HepG2 (cell line): ENCODE data around the gene SIRPA. TPM values are rescaled to one million over a fixed set of nuclear protein-coding genes. Genes with fewer than 3 reads are reported as not detected.

ENCODE experiments used
- CENPT ChIP-seq: sonication (generic); formaldehyde crosslinking; IDR thresholded peaks from 2 replicates; pipeline ENCODE4 v1.8.0; 2022; ENCODE audit warnings: low read depth, mild to moderate bottlenecking, moderate library complexity, missing genetic modification reagents
- FOXP1 ChIP-seq, 2 experiments: fragments of 450-650 bp in 1 of 2; IDR thresholded peaks; 2 replicates each; pipeline ENCODE4 v1.6.1; 2017 to 2018; ENCODE audit warnings: antibody characterized with exemption in 1 of 2
- HHEX ChIP-seq: IDR thresholded peaks from 2 replicates; pipeline ENCODE4 v1.6.1; 2016; ENCODE audit warnings: control low read depth
- HNRNPK ChIP-seq: fragments of 200-400 bp; formaldehyde crosslinking; IDR thresholded peaks from 2 replicates; pipeline ENCODE4 v1.6.1; 2018; ENCODE audit warnings: low read length, low read depth, moderate library complexity, mild to moderate bottlenecking; ENCODE audit not compliant: poor library complexity, severe bottlenecking
- HNRNPLL ChIP-seq: fragments of 200-400 bp; formaldehyde crosslinking; IDR thresholded peaks from 2 replicates; pipeline ENCODE4 v1.6.1; 2017; ENCODE audit warnings: mild to moderate bottlenecking, low read depth, low read length; ENCODE audit not compliant: poor library complexity, severe bottlenecking
- KLF6 ChIP-seq: IDR thresholded peaks from 2 replicates; pipeline ENCODE4 v1.8.0; 2016; ENCODE audit warnings: missing biosample characterization, missing genetic modification reagents
- MTA3 ChIP-seq: sonication (generic); formaldehyde crosslinking; IDR thresholded peaks from 2 replicates; pipeline ENCODE4 v1.4.0; 2020; ENCODE audit warnings: missing genetic modification reagents
- MYNN ChIP-seq: sonication (generic); formaldehyde crosslinking; IDR thresholded peaks from 2 replicates; pipeline ENCODE4 v1.4.0; 2020; ENCODE audit warnings: mild to moderate bottlenecking, low read depth, missing genetic modification reagents
- RBM39 ChIP-seq: fragments of 200-400 bp; formaldehyde crosslinking; IDR thresholded peaks from one replicate; pipeline ENCODE4 v1.6.1; 2018; ENCODE audit warnings: antibody characterized with exemption, mild to moderate bottlenecking, low read depth, low read length; ENCODE audit not compliant: poor library complexity, severe bottlenecking
- RNF2 ChIP-seq: fragments of 450-650 bp; conservative IDR thresholded peaks from 2 replicates; pipeline ENCODE4 v1.6.1; 2016; ENCODE audit warnings: low read depth
- RXRA ChIP-seq: sonication (generic); formaldehyde crosslinking; IDR thresholded peaks from 2 replicates; pipeline ENCODE4 v1.5.1; 2020; ENCODE audit warnings: missing genetic modification reagents
- SIX4 ChIP-seq: sonication (generic); formaldehyde crosslinking; IDR thresholded peaks from 2 replicates; pipeline ENCODE4 v1.4.0; 2020; ENCODE audit warnings: missing genetic modification reagents
- SMAD3 ChIP-seq: sonication (generic); formaldehyde crosslinking; IDR thresholded peaks from 2 replicates; pipeline ENCODE4 v1.4.0; 2020; ENCODE audit warnings: missing genetic modification reagents
- SRY ChIP-seq: sonication (generic); formaldehyde crosslinking; IDR thresholded peaks from 2 replicates; pipeline ENCODE4 v1.8.0; 2022; ENCODE audit warnings: mild to moderate bottlenecking, missing genetic modification reagents
- ZBTB21 ChIP-seq: sonication (generic); formaldehyde crosslinking; IDR thresholded peaks from 2 replicates; pipeline ENCODE4 v1.4.0; 2020; ENCODE audit warnings: missing genetic modification reagents
- ZC3H13 ChIP-seq: sonication (generic); formaldehyde crosslinking; IDR thresholded peaks from 2 replicates; pipeline ENCODE4 v1.8.1; 2023; ENCODE audit warnings: mild to moderate bottlenecking, missing genetic modification reagents, moderate library complexity
- ZFAT ChIP-seq: sonication (generic); formaldehyde crosslinking; conservative IDR thresholded peaks from 2 replicates; pipeline ENCODE4 v1.8.1; 2023; ENCODE audit warnings: missing genetic modification reagents, inconsistent platforms
- ZMYM4 ChIP-seq: sonication (generic); formaldehyde crosslinking; IDR thresholded peaks from 2 replicates; pipeline ENCODE4 v1.8.1; 2023; ENCODE audit warnings: mild to moderate bottlenecking, missing genetic modification reagents
- ZNF12 ChIP-seq: sonication (generic); formaldehyde crosslinking; IDR thresholded peaks from 2 replicates; pipeline ENCODE4 v1.5.0; 2020; ENCODE audit warnings: missing genetic modification reagents
- ZNF24 ChIP-seq: fragments of 450-650 bp; IDR thresholded peaks from 2 replicates; pipeline ENCODE4 v1.6.1; 2017; ENCODE audit warnings: antibody characterized with exemption, mild to moderate bottlenecking
- ZNF253 ChIP-seq: sonication (generic); formaldehyde crosslinking; IDR thresholded peaks from 2 replicates; pipeline ENCODE4 v1.8.0; 2022; ENCODE audit warnings: mild to moderate bottlenecking, missing genetic modification reagents, borderline replicate concordance
- ZNF337 ChIP-seq: sonication (generic); formaldehyde crosslinking; IDR thresholded peaks from 2 replicates; pipeline ENCODE4 v1.5.1; 2020; ENCODE audit warnings: missing genetic modification reagents, low read depth, mild to moderate bottlenecking, borderline replicate concordance
- ZNF446 ChIP-seq: sonication (generic); formaldehyde crosslinking; IDR thresholded peaks from 2 replicates; pipeline ENCODE4 v1.5.0; 2020; ENCODE audit warnings: mild to moderate bottlenecking, missing genetic modification reagents
- ZNF530 ChIP-seq: sonication (generic); formaldehyde crosslinking; IDR thresholded peaks from 2 replicates; pipeline ENCODE4 v1.5.0; 2020; ENCODE audit warnings: low read depth, mild to moderate bottlenecking, missing genetic modification reagents
- ZNF781 ChIP-seq: sonication (generic); formaldehyde crosslinking; IDR thresholded peaks from 2 replicates; pipeline ENCODE4 v1.5.1; 2020; ENCODE audit warnings: borderline replicate concordance, mild to moderate bottlenecking, missing genetic modification reagents; ENCODE audit errors: not compliant biosample characterization
- ZNF792 ChIP-seq: IDR thresholded peaks from 2 replicates; pipeline ENCODE4 v1.6.1; 2016
- polyA plus RNA-seq, 8 experiments: library from polyadenylated mRNA; depleted of rRNA in 3 of 8; stranded (reverse) in 7 of 8; unstranded in 1 of 8; fragments of >200 nt; fragmentation: Illumina TruSeq in 4 of 8; extraction: Trizol in 4 of 8; gene quantifications; 2 replicates each; pipeline versions ENCODE4 v1.2.1 to v1.2.3, GENCODE V29; 2011 to 2016; ENCODE audit warnings: low read depth in 4 of 8, missing spikeins in 1 of 8, mixed read lengths in 1 of 8; ENCODE audit not compliant: insufficient read depth in 1 of 8
- total RNA-seq, 5 experiments: library from RNA; depleted of rRNA; stranded (reverse); fragments of >200 nt; fragmentation: Illumina TruSeq; extraction: Trizol; gene quantifications; 2 replicates each; pipeline ENCODE4 v1.2.3, GENCODE V29; 2016; ENCODE audit warnings: low read depth in 1 of 5
- TF ChIP-seq, protein P1 (sequence below): sonication (generic); formaldehyde crosslinking; IDR thresholded peaks from 2 replicates; pipeline ENCODE4 v1.9.0; 2021; ENCODE audit warnings: missing genetic modification reagents, borderline replicate concordance
- TF ChIP-seq, protein P2 (sequence below): sonication (generic); formaldehyde crosslinking; IDR thresholded peaks from 2 replicates; pipeline ENCODE4 v1.8.0; 2022; ENCODE audit warnings: missing genetic modification reagents, mild to moderate bottlenecking, moderate library complexity, borderline replicate concordance
- TF ChIP-seq, protein P3 (sequence below): sonication (generic); formaldehyde crosslinking; IDR thresholded peaks from 2 replicates; pipeline ENCODE4 v1.5.1; 2020; ENCODE audit warnings: missing genetic modification reagents, mild to moderate bottlenecking, borderline replicate concordance

Gene SIRPA
- total and polyA plus RNA-seq, 2 of the 13 experiments (the other 11 are each of a cell fraction or from before 2014, with no cell fraction given), result 7.2 to 17.6 TPM

DNA sequence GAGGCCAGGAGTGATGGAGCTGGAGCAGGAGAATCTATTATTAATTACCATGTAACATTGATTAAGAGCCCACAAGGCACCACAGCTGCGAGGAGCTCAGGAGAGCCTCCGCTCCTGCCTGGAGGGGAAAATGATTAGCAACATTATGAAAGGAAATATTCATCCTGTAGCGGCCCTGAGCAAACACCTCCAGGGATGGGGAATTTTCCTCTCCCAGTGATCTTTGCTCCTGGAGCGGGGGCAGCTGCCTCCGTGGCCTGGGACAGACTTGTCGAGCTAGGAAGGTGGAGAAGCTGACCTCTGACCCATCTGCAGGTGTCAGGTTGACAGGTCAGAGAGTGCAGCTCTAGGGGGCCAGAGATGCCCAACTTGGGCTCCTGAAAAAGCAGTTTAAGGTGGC is 40.1 kb upstream of the SIRPA start (continued):
- TF ChIP-seq MTA3 (no peak), ZNF12 (CRISPR knock-in tag) (no peak), ZNF337 (no peak), ZC3H13 (CRISPR knock-in tag) (peak; percentile 26; the same call in 1 of the 2 replicates), SIX4 (CRISPR knock-in tag) (peak; percentile 85), HNRNPK (no peak), HNRNPLL (no peak), SMAD3 (no peak), FOXP1 (IDR thresholded peaks at IDR 0.05) (no peak), FOXP1 (CRISPR knock-in tag; IDR thresholded peaks at IDR 0.05) (no peak), ZNF530 (CRISPR knock-in tag) (no peak), RXRA (CRISPR knock-in tag) (peak; percentile 77; the same call in 1 of the 2 replicates), ZBTB21 (CRISPR knock-in tag) (no peak), ZMYM4 (CRISPR knock-in tag) (peak; percentile 32; the same call in 1 of the 2 replicates), ZFAT (CRISPR knock-in tag) (no peak), CENPT (CRISPR knock-in tag) (no peak), ZNF24 (no peak), MYNN (no peak), ZNF253 (CRISPR knock-in tag) (no peak), KLF6 (no peak), ZNF781 (CRISPR knock-in tag) (no peak), ZNF792 (CRISPR knock-in tag) (0 out of 2 replicates have a peak, but pooled peaks have one; percentile 37), HHEX (no peak), ZNF446 (CRISPR knock-in tag) (no peak), SRY (no peak), RBM39 (no peak), RNF2 (no peak)
- TF ChIP-seq, protein P1, sequence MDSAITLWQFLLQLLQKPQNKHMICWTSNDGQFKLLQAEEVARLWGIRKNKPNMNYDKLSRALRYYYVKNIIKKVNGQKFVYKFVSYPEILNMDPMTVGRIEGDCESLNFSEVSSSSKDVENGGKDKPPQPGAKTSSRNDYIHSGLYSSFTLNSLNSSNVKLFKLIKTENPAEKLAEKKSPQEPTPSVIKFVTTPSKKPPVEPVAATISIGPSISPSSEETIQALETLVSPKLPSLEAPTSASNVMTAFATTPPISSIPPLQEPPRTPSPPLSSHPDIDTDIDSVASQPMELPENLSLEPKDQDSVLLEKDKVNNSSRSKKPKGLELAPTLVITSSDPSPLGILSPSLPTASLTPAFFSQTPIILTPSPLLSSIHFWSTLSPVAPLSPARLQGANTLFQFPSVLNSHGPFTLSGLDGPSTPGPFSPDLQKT (CRISPR knock-in tag), result no peak
- TF ChIP-seq, protein P2, sequence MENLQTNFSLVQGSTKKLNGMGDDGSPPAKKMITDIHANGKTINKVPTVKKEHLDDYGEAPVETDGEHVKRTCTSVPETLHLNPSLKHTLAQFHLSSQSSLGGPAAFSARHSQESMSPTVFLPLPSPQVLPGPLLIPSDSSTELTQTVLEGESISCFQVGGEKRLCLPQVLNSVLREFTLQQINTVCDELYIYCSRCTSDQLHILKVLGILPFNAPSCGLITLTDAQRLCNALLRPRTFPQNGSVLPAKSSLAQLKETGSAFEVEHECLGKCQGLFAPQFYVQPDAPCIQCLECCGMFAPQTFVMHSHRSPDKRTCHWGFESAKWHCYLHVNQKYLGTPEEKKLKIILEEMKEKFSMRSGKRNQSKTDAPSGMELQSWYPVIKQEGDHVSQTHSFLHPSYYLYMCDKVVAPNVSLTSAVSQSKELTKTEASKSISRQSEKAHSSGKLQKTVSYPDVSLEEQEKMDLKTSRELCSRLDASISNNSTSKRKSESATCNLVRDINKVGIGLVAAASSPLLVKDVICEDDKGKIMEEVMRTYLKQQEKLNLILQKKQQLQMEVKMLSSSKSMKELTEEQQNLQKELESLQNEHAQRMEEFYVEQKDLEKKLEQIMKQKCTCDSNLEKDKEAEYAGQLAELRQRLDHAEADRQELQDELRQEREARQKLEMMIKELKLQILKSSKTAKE, result no peak
- TF ChIP-seq, protein P3, sequence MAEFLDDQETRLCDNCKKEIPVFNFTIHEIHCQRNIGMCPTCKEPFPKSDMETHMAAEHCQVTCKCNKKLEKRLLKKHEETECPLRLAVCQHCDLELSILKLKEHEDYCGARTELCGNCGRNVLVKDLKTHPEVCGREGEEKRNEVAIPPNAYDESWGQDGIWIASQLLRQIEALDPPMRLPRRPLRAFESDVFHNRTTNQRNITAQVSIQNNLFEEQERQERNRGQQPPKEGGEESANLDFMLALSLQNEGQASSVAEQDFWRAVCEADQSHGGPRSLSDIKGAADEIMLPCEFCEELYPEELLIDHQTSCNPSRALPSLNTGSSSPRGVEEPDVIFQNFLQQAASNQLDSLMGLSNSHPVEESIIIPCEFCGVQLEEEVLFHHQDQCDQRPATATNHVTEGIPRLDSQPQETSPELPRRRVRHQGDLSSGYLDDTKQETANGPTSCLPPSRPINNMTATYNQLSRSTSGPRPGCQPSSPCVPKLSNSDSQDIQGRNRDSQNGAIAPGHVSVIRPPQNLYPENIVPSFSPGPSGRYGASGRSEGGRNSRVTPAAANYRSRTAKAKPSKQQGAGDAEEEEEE (CRISPR knock-in tag), result no peak
